ENCODE measurements around the gene ADAMTS10.
A peak's percentile ranks its signal among the peaks of the same experiment; 100 is the strongest.
"Not testable (repeated sequence)": the region's sequence is repeated elsewhere in the genome, so short reads cannot be mapped to it uniquely, and the experiment has no call there.

The ADAMTS10 gene

GRCh38 chr19:8561075-8561764 is 49.3 kb downstream of the ADAMTS10 start:
- DNase-seq (ENCODE audit: low read depth, low spot score) = peak; percentile 54

DNA sequence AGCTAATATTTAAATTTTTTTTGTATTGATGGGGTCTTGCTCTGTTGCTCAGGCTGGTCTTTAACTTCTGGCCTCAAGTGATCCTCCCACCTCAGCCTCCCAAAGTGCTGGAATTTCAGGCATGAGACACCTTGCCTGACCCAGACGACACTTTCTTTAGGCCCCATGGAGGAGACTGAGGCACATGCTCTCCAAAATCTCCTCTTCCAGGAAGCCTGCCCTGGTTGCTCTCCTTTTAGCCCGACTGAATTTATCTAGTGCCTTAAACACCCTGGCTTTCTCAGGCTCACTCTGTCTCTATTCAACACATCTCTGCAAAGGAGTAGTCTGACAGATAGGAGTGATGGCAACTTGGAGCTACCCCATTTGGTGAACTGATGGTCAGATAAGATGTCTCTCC is 52.2 kb downstream of the ADAMTS10 start:
- DNase-seq (ENCODE audit: low read depth, low spot score) = no peak

- peak; percentile 32 for DNase-seq (ENCODE audit: low read depth, low spot score)
Observed at GRCh38 chr19:8557642-8558238, 52.8 kb downstream of the ADAMTS10 start.

DNA sequence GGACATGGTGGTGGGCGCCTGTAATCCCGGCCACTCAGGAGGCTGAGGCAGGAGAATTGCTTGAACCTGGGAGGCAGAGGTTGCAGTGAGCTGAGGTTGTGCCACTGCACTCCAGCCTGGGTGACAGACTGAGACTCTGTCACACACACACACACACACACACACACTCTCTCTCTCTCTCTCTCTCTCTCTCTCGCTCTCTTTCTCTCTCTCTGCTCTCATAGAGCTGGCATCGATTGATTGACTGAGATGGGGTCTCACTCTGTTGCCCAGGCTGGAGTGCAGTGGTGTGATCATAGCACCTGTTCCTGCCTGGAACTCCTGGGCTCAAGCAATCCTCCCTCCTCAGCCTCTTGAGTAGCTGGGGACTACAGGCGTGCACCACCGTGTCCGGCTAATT is 56.8 kb downstream of the ADAMTS10 start:
- not testable (repeated sequence) for DNase-seq (ENCODE audit: low read depth, low spot score)

DNA sequence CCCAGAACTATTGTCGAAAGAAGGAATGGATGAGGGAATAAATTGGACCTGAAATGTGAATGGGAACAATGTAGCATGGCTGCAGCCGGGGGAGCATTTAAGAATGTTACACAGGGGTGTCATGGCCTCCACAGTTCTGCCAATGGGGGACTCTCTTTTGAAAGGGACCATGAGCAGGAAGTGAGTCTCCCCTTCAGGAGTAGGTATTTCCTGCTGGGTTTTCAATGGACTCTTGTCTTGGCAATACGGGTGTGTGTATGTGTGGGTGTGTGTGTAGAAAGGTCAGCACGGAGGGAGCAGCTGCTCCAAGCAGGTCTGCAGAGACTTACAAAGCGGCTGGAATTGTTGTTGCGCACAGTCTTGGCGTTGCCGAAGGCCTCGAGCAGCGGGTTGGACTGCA is 57.7 kb downstream of the ADAMTS10 start:
- DNase-seq (ENCODE audit: low read depth, low spot score) = peak; percentile 41

DNA sequence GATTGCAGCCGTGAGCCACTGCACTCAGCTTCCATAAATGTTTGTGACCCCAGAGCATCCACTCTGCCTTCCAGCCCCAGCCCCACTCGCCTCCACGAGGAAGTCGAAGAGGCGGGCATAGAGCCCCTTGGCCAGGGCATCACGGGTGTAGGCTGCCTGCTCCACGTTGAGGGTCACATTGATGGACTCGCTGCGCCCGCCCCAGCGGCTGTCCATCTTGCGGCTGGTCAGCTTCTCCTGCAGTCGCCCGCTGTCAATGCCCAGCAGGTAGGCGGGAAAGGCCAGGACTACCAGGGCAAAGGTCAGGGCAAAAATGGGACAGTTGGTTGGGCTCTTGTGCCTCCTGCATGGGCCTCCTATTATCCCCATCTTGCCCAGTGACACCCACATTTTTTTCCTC is 60.4 kb downstream of the ADAMTS10 start:
- no peak for DNase-seq (ENCODE audit: low read depth, low spot score)

- DNase-seq (ENCODE audit: low read depth, low spot score) = no peak
Observed at GRCh38 chr19:8545743-8546142, 64.8 kb downstream of the ADAMTS10 start.

DNA sequence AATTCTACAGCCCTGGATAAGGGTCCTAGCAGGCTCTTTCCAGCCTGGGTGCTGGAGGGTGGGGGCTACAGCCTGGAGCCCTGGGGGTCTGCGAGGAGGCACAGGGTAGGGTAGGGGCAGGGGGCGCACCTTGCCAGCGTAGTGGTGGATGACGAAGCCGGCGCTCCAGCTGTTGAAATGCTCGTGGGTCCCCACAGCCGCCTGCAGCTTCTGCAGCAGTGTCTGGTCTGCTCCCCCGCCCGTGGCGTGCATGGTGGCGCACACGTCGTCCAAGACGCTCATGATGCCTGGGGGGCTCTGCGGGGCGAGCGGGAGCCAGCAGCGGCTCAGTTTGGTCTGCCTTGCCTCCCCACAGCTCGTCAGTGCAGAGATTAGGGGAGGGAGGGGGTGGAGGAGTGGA is 66.3 kb downstream of the ADAMTS10 start:
- DNase-seq (ENCODE audit: low read depth, low spot score) = no peak

GRCh38 chr19:8539621-8540149 is 70.8 kb downstream of the ADAMTS10 start:
- no peak for DNase-seq (ENCODE audit: low read depth, low spot score)

GRCh38 chr19:8537099-8537498 is 73.4 kb downstream of the ADAMTS10 start:
- DNase-seq (ENCODE audit: low read depth, low spot score) = no peak

GRCh38 chr19:8536282-8536681 is 74.2 kb downstream of the ADAMTS10 start:
- DNase-seq (ENCODE audit: low read depth, low spot score) = no peak

- no peak for DNase-seq (ENCODE audit: low read depth, low spot score)
Observed at GRCh38 chr19:8532225-8532624, 78.3 kb downstream of the ADAMTS10 start.

GRCh38 chr19:8531470-8531869 is 79.0 kb downstream of the ADAMTS10 start:
- no peak for DNase-seq (ENCODE audit: low read depth, low spot score)

Data from ELF-1 (cell line).